Mesenchymal stem cell (in vitro differentiated cells and primary cell): ENCODE data around the gene YIPF5.
A peak's percentile ranks its signal among the peaks of the same experiment; 100 is the strongest.

Source experiments
- DNase-seq: peaks from one replicate; pipeline ENCODE4 v3.0.0-alpha.2; 2013
- H2AFZ ChIP-seq: one replicate; pipeline ENCODE4 v1.6.1; 2013; ENCODE audit warnings: low read depth, mild to moderate bottlenecking, control low read depth, inconsistent platforms, low read length, moderate library complexity
- H2AK5ac ChIP-seq: 2 replicates; pipeline ENCODE4 v1.6.1; 2013; ENCODE audit warnings: low read length, moderate library complexity, mild to moderate bottlenecking, inconsistent platforms; ENCODE audit not compliant: severe bottlenecking
- H2BK120ac ChIP-seq: one replicate; pipeline ENCODE4 v1.6.1; 2013; ENCODE audit warnings: low read depth, mild to moderate bottlenecking, inconsistent platforms, low read length, moderate library complexity
- H2BK12ac ChIP-seq, 2 experiments: one replicate each; pipeline ENCODE4 v1.6.1; 2013; ENCODE audit warnings: inconsistent platforms in 2 of 2, low read length in 2 of 2, mild to moderate bottlenecking in 2 of 2, moderate library complexity in 2 of 2, control low read depth in 1 of 2
- H2BK15ac ChIP-seq: one replicate; pipeline ENCODE4 v1.6.1; 2013; ENCODE audit warnings: mild to moderate bottlenecking, low read depth, inconsistent platforms; ENCODE audit not compliant: poor library complexity, severe bottlenecking
- H2BK5ac ChIP-seq: 2 replicates; pipeline ENCODE4 v1.6.1; 2013; ENCODE audit warnings: low read depth, mild to moderate bottlenecking, low read length, control low read depth, inconsistent platforms; ENCODE audit not compliant: poor library complexity, severe bottlenecking
- H3K14ac ChIP-seq, 2 experiments: one replicate each; pipeline ENCODE4 v1.6.1; 2013; ENCODE audit warnings: inconsistent platforms in 2 of 2, low read length in 2 of 2, control low read depth in 1 of 2, mild to moderate bottlenecking in 1 of 2, moderate library complexity in 1 of 2
- H3K18ac ChIP-seq, 2 experiments: one replicate each; pipeline ENCODE4 v1.6.1; 2013; ENCODE audit warnings: inconsistent platforms in 2 of 2, low read length in 2 of 2, control low read depth in 1 of 2, low read depth in 1 of 2, mild to moderate bottlenecking in 1 of 2
- H3K23ac ChIP-seq, 2 experiments: one replicate each; pipeline ENCODE4 v1.6.1; 2013; ENCODE audit warnings: inconsistent platforms in 2 of 2, low read length in 2 of 2, mild to moderate bottlenecking in 2 of 2, moderate library complexity in 2 of 2, control low read depth in 1 of 2
- H3K27ac ChIP-seq: 2 replicates; pipeline ENCODE4 v1.5.1; 2013; ENCODE audit warnings: mild to moderate bottlenecking, moderate library complexity, low read length, control low read depth, inconsistent platforms; ENCODE audit not compliant: poor library complexity, severe bottlenecking
- H3K27me3 ChIP-seq, 2 experiments: 2 replicates each; pipeline versions ENCODE4 v1.6.1 to v1.7.0; 2013; ENCODE audit warnings: low read length in 2 of 2, mild to moderate bottlenecking in 2 of 2, moderate library complexity in 2 of 2, control low read depth in 1 of 2, inconsistent platforms in 1 of 2; ENCODE audit not compliant: control insufficient read depth in 1 of 2, insufficient read depth in 1 of 2
- H3K36me3 ChIP-seq, 2 experiments: 2 replicates each; pipeline versions ENCODE4 v1.6.1 to v1.7.0; 2013; ENCODE audit warnings: low read length in 2 of 2, control low read depth in 1 of 2, inconsistent platforms in 1 of 2, low read depth in 1 of 2, mild to moderate bottlenecking in 1 of 2; ENCODE audit not compliant: insufficient read depth in 2 of 2, control insufficient read depth in 1 of 2
- H3K4ac ChIP-seq, 2 experiments: one replicate each; pipeline ENCODE4 v1.6.1; 2013; ENCODE audit warnings: inconsistent platforms in 2 of 2, low read length in 2 of 2, mild to moderate bottlenecking in 2 of 2, moderate library complexity in 2 of 2, control low read depth in 1 of 2, low read depth in 1 of 2
- H3K4me1 ChIP-seq: 2 replicates; pipeline ENCODE4 v1.6.1; 2013; ENCODE audit warnings: low read depth, low read length, control low read depth; ENCODE audit not compliant: control insufficient read depth, insufficient read depth
- H3K4me2 ChIP-seq: 2 replicates; pipeline ENCODE4 v1.6.1; 2013; ENCODE audit warnings: low read length, mild to moderate bottlenecking, inconsistent platforms; ENCODE audit not compliant: poor library complexity, severe bottlenecking
- H3K4me3 ChIP-seq, 2 experiments: 2 replicates each; pipeline versions ENCODE4 v1.5.1 to v1.7.0; 2013; ENCODE audit warnings: low read length in 2 of 2, mild to moderate bottlenecking in 2 of 2, control low read depth in 1 of 2, low read depth in 1 of 2; ENCODE audit not compliant: insufficient read depth in 1 of 2
- H3K79me1 ChIP-seq: replicated peaks from 2 replicates; pipeline ENCODE4 v1.6.1; 2013; ENCODE audit warnings: mild to moderate bottlenecking, control low read depth, low read length, inconsistent platforms; ENCODE audit not compliant: poor library complexity, severe bottlenecking
- H3K9ac ChIP-seq: 2 replicates; pipeline ENCODE4 v1.7.0; 2013; ENCODE audit warnings: mild to moderate bottlenecking, low read length, moderate library complexity
- H3K9me3 ChIP-seq: 2 replicates; pipeline ENCODE4 v1.7.0; 2013; ENCODE audit warnings: mild to moderate bottlenecking, low read length; ENCODE audit not compliant: control insufficient read depth
- H4K8ac ChIP-seq: one replicate; pipeline ENCODE4 v1.6.1; 2013; ENCODE audit warnings: inconsistent platforms, mild to moderate bottlenecking, low read length, moderate library complexity
- H4K91ac ChIP-seq: one replicate; pipeline ENCODE4 v1.6.1; 2013; ENCODE audit warnings: mild to moderate bottlenecking, low read length, inconsistent platforms
- WGBS: methylation state at CpG from one replicate; pipeline ENCODE4 v1.1.7; 2013; ENCODE audit warnings: mixed read lengths; 5-methylcytosine and 5-hydroxymethylcytosine counted together

The YIPF5 gene

GRCh38 chr5:144196612-144197011 lies 26.2 kb upstream of the YIPF5 start:
- no peak overlapping the region for H4K91ac ChIP-seq

GRCh38 chr5:144195448-144195847 lies 25.0 kb upstream of the YIPF5 start:
- Histone ChIP-seq H3K4me3 (no peak overlapping the region), H3K79me1 (no peaks in the 10 kb centered on the region), H2BK120ac (no peak overlapping the region), H2AFZ (no peak overlapping the region), H4K91ac (no peak overlapping the region), H2AK5ac (peak overlapping the region; percentile 51), H2BK5ac (no peak overlapping the region), H3K27ac (no peak overlapping the region), H3K18ac (no peak overlapping the region), H3K36me3 (no peaks in the 10 kb centered on the region), H3K4ac (no peak overlapping the region), H2BK15ac (no peak overlapping the region), H4K8ac (no peak overlapping the region), H3K27me3 (no peaks in the 10 kb centered on the region), H3K4me2 (no peak overlapping the region), H2BK12ac (no peak overlapping the region), H3K9me3 (no peaks in the 10 kb centered on the region), H3K9ac (no peak overlapping the region), H3K23ac (no peak overlapping the region), H3K4me1 (peaks cover 2% of the 10 kb centered on the region), H3K14ac (peak overlapping the region in 1 of 2 experiments; percentile 21)
- no peak for DNase-seq
- 97% methylated on average over 3 of the region's 4 CpGs for WGBS

More at GRCh38 chr5:144196612-144197011, 26.2 kb upstream of the YIPF5 start:
- Histone ChIP-seq H3K4me3 (no peak overlapping the region), H3K9ac (no peak overlapping the region), H2BK15ac (no peak overlapping the region), H2AFZ (no peak overlapping the region), H3K27me3 (no peaks in the 10 kb centered on the region), H3K4me1 (peaks cover 2% of the 10 kb centered on the region), H3K4me2 (no peak overlapping the region), H3K79me1 (no peaks in the 10 kb centered on the region), H3K14ac (no peak overlapping the region), H4K8ac (no peak overlapping the region), H2BK120ac (no peak overlapping the region), H2BK5ac (no peak overlapping the region), H3K23ac (no peak overlapping the region), H3K4ac (peak overlapping the region in 1 of 2 experiments; percentile 53), H2AK5ac (peak overlapping the region; percentile 50), H3K36me3 (no peaks in the 10 kb centered on the region), H3K18ac (no peak overlapping the region), H3K9me3 (no peaks in the 10 kb centered on the region), H2BK12ac (no peak overlapping the region), H3K27ac (no peak overlapping the region)
- WGBS = 100% methylated on average over 1 of the region's 1 CpG
- no peak for DNase-seq

GRCh38 chr5:144194144-144194543 lies 23.7 kb upstream of the YIPF5 start:
- Histone ChIP-seq H4K91ac (no peak overlapping the region), H3K4me3 (no peak overlapping the region), H3K4me2 (no peak overlapping the region), H2BK15ac (no peak overlapping the region), H2BK5ac (no peak overlapping the region), H3K9ac (no peak overlapping the region), H3K4me1 (peaks cover 2% of the 10 kb centered on the region), H3K27ac (no peak overlapping the region), H3K23ac (no peak overlapping the region), H3K14ac (no peak overlapping the region), H3K9me3 (no peaks in the 10 kb centered on the region), H4K8ac (no peak overlapping the region), H3K4ac (peak overlapping the region in 1 of 2 experiments; percentile 31), H2AK5ac (no peak overlapping the region), H3K79me1 (no peaks in the 10 kb centered on the region), H3K36me3 (no peaks in the 10 kb centered on the region), H2BK120ac (no peak overlapping the region), H2BK12ac (no peak overlapping the region), H2AFZ (no peak overlapping the region), H3K27me3 (no peaks in the 10 kb centered on the region), H3K18ac (no peak overlapping the region)
- no peak for DNase-seq
- WGBS = 56% methylated on average over 2 of the region's 2 CpGs

GRCh38 chr5:144192661-144193060 lies 22.2 kb upstream of the YIPF5 start:
- Histone ChIP-seq H3K36me3 (no peaks in the 10 kb centered on the region), H3K9me3 (no peaks in the 10 kb centered on the region), H3K14ac (no peak overlapping the region), H3K23ac (no peak overlapping the region), H4K91ac (no peak overlapping the region), H2BK5ac (no peak overlapping the region), H3K79me1 (no peaks in the 10 kb centered on the region), H3K4ac (no peak overlapping the region), H3K9ac (no peak overlapping the region), H3K27me3 (no peaks in the 10 kb centered on the region), H3K27ac (no peak overlapping the region), H2AK5ac (no peak overlapping the region), H2BK15ac (no peak overlapping the region), H3K4me1 (peaks cover 2% of the 10 kb centered on the region), H2BK12ac (no peak overlapping the region), H3K18ac (no peak overlapping the region), H2BK120ac (no peak overlapping the region), H4K8ac (no peak overlapping the region), H3K4me3 (no peak overlapping the region), H2AFZ (no peak overlapping the region), H3K4me2 (no peak overlapping the region)
- no peak for DNase-seq
